A549 (cell line): ENCODE results near the gene PNMA3.

Experiments used
- CEBPB ChIP-seq, 2 experiments: fragments of >200 bp in 1 of 2; sonication (Bioruptor Twin) in 1 of 2; formaldehyde crosslinking in 1 of 2; IDR thresholded peaks; 2 replicates each; pipeline ENCODE4 v1.6.1; 2012 to 2016
- REST ChIP-seq: fragments of 200-600 bp; sonication (generic); IDR thresholded peaks from 2 replicates; pipeline ENCODE4 v1.6.1; 2016; ENCODE audit warnings: antibody characterized with exemption, mild to moderate bottlenecking, moderate library complexity
- SMC3 ChIP-seq: fragments of >200 bp; sonication (Bioruptor Twin); formaldehyde crosslinking; IDR thresholded peaks from 3 replicates; pipeline ENCODE4 v1.6.1; 2018; ENCODE audit warnings: inconsistent platforms
- TF ChIP-seq, protein P1 (sequence below): IDR thresholded peaks from 2 replicates; pipeline ENCODE4 v1.6.1; 2012; ENCODE audit warnings: low read depth, borderline replicate concordance
- TF ChIP-seq, protein P2 (sequence below): fragments of >200 bp; sonication (Bioruptor Twin); formaldehyde crosslinking; IDR thresholded peaks from 3 replicates; pipeline ENCODE4 v1.5.1; 2016

DNA sequence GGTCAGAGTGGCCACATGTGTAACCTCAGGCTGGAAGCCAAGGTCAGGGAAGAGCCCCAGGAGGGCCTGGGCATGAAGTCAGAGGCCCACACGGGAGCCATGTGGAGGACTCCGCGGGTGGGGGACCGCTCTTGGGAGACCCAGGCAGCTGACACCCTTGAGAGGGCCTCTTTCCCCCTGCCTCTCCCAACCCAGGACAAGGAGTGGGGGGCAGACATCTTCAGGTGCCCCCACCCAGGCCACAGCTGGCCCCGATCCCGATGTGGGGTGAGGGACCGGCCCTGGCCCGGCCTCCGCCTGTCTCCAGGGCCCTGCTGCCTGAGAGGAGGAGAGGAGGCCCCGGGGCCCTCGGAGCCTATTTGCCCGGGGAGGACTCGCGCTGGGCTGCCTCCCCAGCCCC, 19.1 kb downstream of the PNMA3 start:
- TF ChIP-seq, protein P1, sequence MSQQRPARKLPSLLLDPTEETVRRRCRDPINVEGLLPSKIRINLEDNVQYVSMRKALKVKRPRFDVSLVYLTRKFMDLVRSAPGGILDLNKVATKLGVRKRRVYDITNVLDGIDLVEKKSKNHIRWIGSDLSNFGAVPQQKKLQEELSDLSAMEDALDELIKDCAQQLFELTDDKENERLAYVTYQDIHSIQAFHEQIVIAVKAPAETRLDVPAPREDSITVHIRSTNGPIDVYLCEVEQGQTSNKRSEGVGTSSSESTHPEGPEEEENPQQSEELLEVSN = no peak
- TF ChIP-seq CEBPB (IDR thresholded peaks at IDR 0.05) = no peak
- no peak for TF ChIP-seq SMC3
- TF ChIP-seq, protein P2, sequence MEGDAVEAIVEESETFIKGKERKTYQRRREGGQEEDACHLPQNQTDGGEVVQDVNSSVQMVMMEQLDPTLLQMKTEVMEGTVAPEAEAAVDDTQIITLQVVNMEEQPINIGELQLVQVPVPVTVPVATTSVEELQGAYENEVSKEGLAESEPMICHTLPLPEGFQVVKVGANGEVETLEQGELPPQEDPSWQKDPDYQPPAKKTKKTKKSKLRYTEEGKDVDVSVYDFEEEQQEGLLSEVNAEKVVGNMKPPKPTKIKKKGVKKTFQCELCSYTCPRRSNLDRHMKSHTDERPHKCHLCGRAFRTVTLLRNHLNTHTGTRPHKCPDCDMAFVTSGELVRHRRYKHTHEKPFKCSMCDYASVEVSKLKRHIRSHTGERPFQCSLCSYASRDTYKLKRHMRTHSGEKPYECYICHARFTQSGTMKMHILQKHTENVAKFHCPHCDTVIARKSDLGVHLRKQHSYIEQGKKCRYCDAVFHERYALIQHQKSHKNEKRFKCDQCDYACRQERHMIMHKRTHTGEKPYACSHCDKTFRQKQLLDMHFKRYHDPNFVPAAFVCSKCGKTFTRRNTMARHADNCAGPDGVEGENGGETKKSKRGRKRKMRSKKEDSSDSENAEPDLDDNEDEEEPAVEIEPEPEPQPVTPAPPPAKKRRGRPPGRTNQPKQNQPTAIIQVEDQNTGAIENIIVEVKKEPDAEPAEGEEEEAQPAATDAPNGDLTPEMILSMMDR = no peak
- TF ChIP-seq REST = no peak
